Thyroid gland (tissue), 4 donors: Measurements from ENCODE around the gene PILRB.
"Not testable (repeated sequence)": the region's sequence is repeated elsewhere in the genome, so short reads cannot be mapped to it uniquely, and the experiment has no call there.

ENCODE experiments used
- CTCF ChIP-seq, 6 experiments: fragments of 200-600 bp in 3 of 6; fragments of 450-650 bp in 3 of 6; sonication (generic) in 3 of 6; IDR thresholded peaks; one replicate each; pipeline ENCODE4 v1.5.1; 2016 to 2019; ENCODE audit warnings: antibody characterized with exemption in 6 of 6, mild to moderate bottlenecking in 2 of 6, inconsistent platforms in 1 of 6, moderate library complexity in 1 of 6
- POLR2A ChIP-seq, 2 donors: fragments of 450-650 bp; IDR thresholded peaks; one replicate each; pipeline ENCODE4 v1.6.1; 2017; ENCODE audit warnings: antibody characterized with exemption in 2 of 2, mild to moderate bottlenecking in 2 of 2, moderate library complexity in 1 of 2

- TF ChIP-seq CTCF, POLR2A (IDR thresholded peaks at IDR 0.05): not testable (repeated sequence)
These were observed 19.7 kb upstream of the PILRB start for GRCh38 chr7:100338083-100338696.
